ENCODE data around the gene AJUBA. TPM values are rescaled to one million over a fixed set of nuclear protein-coding genes. Genes with fewer than 3 reads are reported as not detected.
"Not testable (repeated sequence)": the region's sequence is repeated elsewhere in the genome, so short reads cannot be mapped to it uniquely, and the experiment has no call there.

Gene AJUBA
- total and polyA plus RNA-seq, 8 donors, result 37.9 to 51.9 (median 40.0) TPM

- Histone ChIP-seq H3K4me1 (peaks cover 8 to 30% of the 10 kb centered on the region in 2 donors), H3K27me3 (no peaks in the 10 kb centered on the region), H3K9me3 (no peaks in the 10 kb centered on the region), H3K36me3 (no peaks in the 10 kb centered on the region), H3K4me3 (peak overlapping the region; percentile 57 to 69), H3K27ac (peak overlapping the region; percentile 95 to 97)
- no peak for TF ChIP-seq CTCF (IDR thresholded peaks at IDR 0.05)
- intact Hi-C loops (cut with DNase I), result no loop called here
- DNase-seq (peak; percentile 96 to 99 (median 97)), ATAC-seq (peak; percentile 98)
Measured at GRCh38 chr14:23006544-23007419, 24.4 kb upstream of the AJUBA start.

- peak; percentile 9 for ATAC-seq
- peak overlapping the region; percentile 57 to 69 for H3K4me3 ChIP-seq
- intact Hi-C loops (cut with DNase I), result no loop called here
Measured at GRCh38 chr14:23006188-23006534, 23.8 kb upstream of the AJUBA start.

GRCh38 chr14:23005451-23006187 lies 23.3 kb upstream of the AJUBA start:
- H3K27ac ChIP-seq, result peak overlapping the region; percentile 95 to 97
- H3K4me3 ChIP-seq, result peak overlapping the region in 1 of 2 donors; percentile 57
- no peak for ATAC-seq

More at GRCh38 chr14:23006188-23006534, 23.8 kb upstream of the AJUBA start:
- peak overlapping the region; percentile 95 to 97 for H3K27ac ChIP-seq
- TF ChIP-seq CTCF (IDR thresholded peaks at IDR 0.05), result no peak
- no peak for DNase-seq
- H3K4me1 ChIP-seq, result peaks cover 8 to 30% of the 10 kb centered on the region in 2 donors
- H3K27me3 ChIP-seq, result no peaks in the 10 kb centered on the region
- no peaks in the 10 kb centered on the region for H3K36me3 ChIP-seq
- H3K9me3 ChIP-seq, result no peaks in the 10 kb centered on the region

GRCh38 chr14:23004274-23004673 lies 21.9 kb upstream of the AJUBA start:
- ATAC-seq; H3K4me3 ChIP-seq; H3K27ac ChIP-seq; intact Hi-C loops (cut with DNase I); H3K36me3 ChIP-seq; DNase-seq; H3K27me3 ChIP-seq; H3K9me3 ChIP-seq: not testable (repeated sequence)
- peaks cover 8 to 30% of the 10 kb centered on the region in 2 donors for H3K4me1 ChIP-seq

More at GRCh38 chr14:23005451-23006187, 23.3 kb upstream of the AJUBA start:
- no peak for TF ChIP-seq CTCF (IDR thresholded peaks at IDR 0.05)
- intact Hi-C loops (cut with DNase I), result no loop called here
- Histone ChIP-seq H3K9me3 (no peaks in the 10 kb centered on the region), H3K27me3 (no peaks in the 10 kb centered on the region), H3K4me1 (peaks cover 8 to 30% of the 10 kb centered on the region in 2 donors), H3K36me3 (no peaks in the 10 kb centered on the region)
- DNase-seq, result no peak

- DNase-seq (no peak), ATAC-seq (no peak)
- H3K27ac ChIP-seq, result no peak overlapping the region
- H3K9me3 ChIP-seq, result no peaks in the 10 kb centered on the region
- no peaks in the 10 kb centered on the region for H3K27me3 ChIP-seq
- intact Hi-C loops (cut with DNase I), result no loop called here
- no peak for TF ChIP-seq CTCF (IDR thresholded peaks at IDR 0.05)
- H3K36me3 ChIP-seq, result peaks cover 0 to 4% of the 10 kb centered on the region in 2 donors
- H3K4me3 ChIP-seq, result no peak overlapping the region
- peaks cover 0 to 15% of the 10 kb centered on the region in 2 donors for H3K4me1 ChIP-seq
Measured at GRCh38 chr14:23002592-23002991, 20.2 kb upstream of the AJUBA start.
